ENCODE data around the gene TMEM271. TPM values are rescaled to one million over a fixed set of nuclear protein-coding genes. Genes with fewer than 3 reads are reported as not detected.

Gene TMEM271
- total RNA-seq, 4 donors from 2014 or later, result 0.17 to 3.6 (median 2.1) TPM

GRCh38 chr4:622996-623913 lies 47.2 kb upstream of the TMEM271 start:
- 81% methylated on average over 24 of the region's 24 CpGs for WGBS, 2 donors
- no peak for DNase-seq (ENCODE audit: low spot score in 2 of 2)

DNA sequence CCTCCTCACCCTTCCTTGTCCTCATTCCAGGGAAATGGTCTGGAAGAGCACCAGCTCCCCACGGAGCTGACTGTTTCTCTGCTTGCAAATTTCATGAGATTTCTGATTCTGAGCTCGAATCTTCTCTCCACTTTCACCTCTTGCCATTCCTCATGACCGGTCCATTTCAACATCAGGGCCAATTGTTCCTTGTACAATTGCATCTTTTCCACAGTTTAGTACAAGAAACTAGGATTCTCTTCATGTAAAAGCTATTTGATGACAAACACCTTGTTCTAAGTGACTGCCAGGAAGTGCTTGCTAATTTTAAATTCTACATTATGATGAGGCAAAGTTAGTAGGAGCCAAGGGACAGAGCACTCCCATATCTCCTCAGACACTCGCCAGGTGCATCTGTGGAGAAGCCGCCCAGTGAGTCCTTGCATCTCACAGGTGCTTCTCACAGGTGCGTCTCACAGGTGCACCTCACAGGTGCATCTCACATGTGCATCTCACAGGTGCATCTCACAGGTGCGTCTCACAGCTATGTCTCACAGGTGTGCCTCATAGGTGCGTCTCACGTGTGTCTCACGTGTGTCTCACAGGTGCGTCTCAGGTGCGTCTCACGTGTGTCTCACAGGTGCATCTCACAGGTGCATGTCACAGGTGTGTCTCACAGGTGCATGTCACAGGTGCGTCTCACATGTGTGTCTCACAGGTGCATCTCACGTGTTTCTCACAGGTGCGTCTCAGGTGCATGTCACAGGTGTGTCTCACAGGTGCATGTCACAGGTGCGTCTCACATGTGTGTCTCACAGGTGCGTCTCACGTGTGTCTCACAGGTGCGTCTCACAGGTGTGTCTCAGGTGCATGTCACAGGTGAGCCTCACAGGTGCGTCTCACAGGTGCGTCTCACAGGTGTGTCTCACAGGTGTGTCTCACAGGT lies 46.2 kb upstream of the TMEM271 start:
- H3K4me3 ChIP-seq (ENCODE audit: low read depth, poor library complexity, severe bottlenecking), result no peak overlapping the region
- DNase-seq (ENCODE audit: low spot score in 2 of 2), result no peak
- TF ChIP-seq CTCF (IDR thresholded peaks at IDR 0.05), result no peak
- 83 to 84% methylated on average over 22 of the region's 22 CpGs for whole genome bisulfite sequencing, 2 donors
- intact Hi-C loops (cut with DNase I; ENCODE audit: low total_unique reads), result no loop called here

More at GRCh38 chr4:622996-623913, 47.2 kb upstream of the TMEM271 start:
- intact Hi-C loops (cut with DNase I; ENCODE audit: low total_unique reads), result no loop called here
- H3K4me3 ChIP-seq (ENCODE audit: low read depth, poor library complexity, severe bottlenecking), result no peak overlapping the region
- TF ChIP-seq CTCF (IDR thresholded peaks at IDR 0.05), result no peak
- no peak for TF ChIP-seq POLR2A (IDR thresholded peaks at IDR 0.05)

- peak in 1 of 2 donors; percentile 70 for DNase-seq (ENCODE audit: low spot score in 2 of 2)
- H3K4me3 ChIP-seq (ENCODE audit: low read depth, poor library complexity, severe bottlenecking), result no peak overlapping the region
- no peak for TF ChIP-seq CTCF (IDR thresholded peaks at IDR 0.05)
- TF ChIP-seq POLR2A (IDR thresholded peaks at IDR 0.05), result no peak
- intact Hi-C loops (cut with DNase I; ENCODE audit: low total_unique reads), result no loop called here
- WGBS, 2 donors, result 76 to 81% methylated on average over 22 of the region's 22 CpGs
Measured at GRCh38 chr4:621296-622070, 45.4 kb upstream of the TMEM271 start.

DNA sequence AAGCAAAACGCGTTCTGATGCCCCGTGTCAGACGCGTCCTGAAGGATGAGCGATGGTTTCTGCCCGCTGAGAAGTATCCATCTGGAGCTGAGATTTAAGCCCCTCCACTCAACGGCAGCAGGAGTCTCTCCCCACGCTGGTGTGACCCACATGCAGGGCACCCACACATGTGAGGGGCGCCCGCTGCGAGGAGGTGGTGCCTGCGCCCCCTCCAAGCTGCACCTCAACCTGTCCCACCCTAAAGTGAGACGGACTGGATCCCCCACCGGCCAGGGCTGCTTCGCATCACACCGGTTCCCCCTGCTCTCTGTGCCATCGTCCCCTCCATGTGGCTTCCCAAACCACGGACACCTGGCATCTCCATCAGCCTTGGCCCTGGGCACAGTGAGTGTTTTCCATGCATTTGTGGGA lies 44.8 kb upstream of the TMEM271 start:
- H3K4me3 ChIP-seq (ENCODE audit: low read depth, poor library complexity, severe bottlenecking), result no peak overlapping the region
- TF ChIP-seq CTCF (IDR thresholded peaks at IDR 0.05) (no peak), POLR2A (IDR thresholded peaks at IDR 0.05) (no peak)
- DNase-seq (ENCODE audit: low spot score in 2 of 2), result peak in 1 of 2 donors; percentile 78
- 88 to 89% methylated on average over 19 of the region's 19 CpGs for WGBS, 2 donors
- intact Hi-C loops (cut with DNase I; ENCODE audit: low total_unique reads), result no loop called here

- no peak overlapping the region for H3K4me3 ChIP-seq (ENCODE audit: low read depth, poor library complexity, severe bottlenecking)
- WGBS, 2 donors, result 76 to 82% methylated on average over 11 of the region's 11 CpGs
- TF ChIP-seq CTCF (IDR thresholded peaks at IDR 0.05) (no peak), POLR2A (IDR thresholded peaks at IDR 0.05) (no peak)
- DNase-seq (ENCODE audit: low spot score in 2 of 2), result peak in 1 of 2 donors; percentile 56
- intact Hi-C loops (cut with DNase I; ENCODE audit: low total_unique reads), result no loop called here
Measured at GRCh38 chr4:620201-620600, 44.1 kb upstream of the TMEM271 start.
